Coronary artery (tissue), 2 donors: ENCODE measurements around the gene RRP8.
A peak's percentile ranks its signal among the peaks of the same experiment; 100 is the strongest.

Experiments used
- DNase-seq: peaks from one replicate; pipeline ENCODE4 v3.0.0-alpha.2; 2017; ENCODE audit warnings: low spot score
- H3K27ac ChIP-seq, 2 donors: fragments of 200-600 bp; sonication (generic); one replicate each; pipeline ENCODE4 v1.5.1; 2016 to 2019
- H3K4me3 ChIP-seq: fragments of 200-600 bp; sonication (generic); 2 replicates; pipeline ENCODE4 v1.5.1; 2016; ENCODE audit warnings: mild to moderate bottlenecking, moderate library complexity
- CTCF ChIP-seq: fragments of 200-600 bp; sonication (generic); IDR thresholded peaks from one replicate; pipeline ENCODE4 v1.5.1; 2019; ENCODE audit warnings: antibody characterized with exemption

RRP8 gene

GRCh38 chr11:6616596-6617250 lies 13.3 kb upstream of the RRP8 start:
- DNase-seq, result no peak
- Histone ChIP-seq H3K27ac (no peak overlapping the region), H3K4me3 (no peak overlapping the region)
- TF ChIP-seq CTCF, result no peak

GRCh38 chr11:6615882-6616585 lies 12.6 kb upstream of the RRP8 start:
- TF ChIP-seq CTCF, result no peak
- no peak for DNase-seq
- Histone ChIP-seq H3K27ac (no peak overlapping the region), H3K4me3 (no peak overlapping the region)

- no peak for TF ChIP-seq CTCF
- no peak overlapping the region for H3K27ac ChIP-seq
- H3K4me3 ChIP-seq, result no peak overlapping the region
- DNase-seq, result peak; percentile 62
Observed at GRCh38 chr11:6615046-6615445, 11.6 kb upstream of the RRP8 start.

- DNase-seq, result peak; percentile 72
- TF ChIP-seq CTCF, result no peak
- no peak overlapping the region for H3K27ac ChIP-seq
- H3K4me3 ChIP-seq, result no peak overlapping the region
Observed at GRCh38 chr11:6614446-6614845, 11.0 kb upstream of the RRP8 start.

- no peak for TF ChIP-seq CTCF
- Histone ChIP-seq H3K4me3 (peak overlapping the region; percentile 90), H3K27ac (peak overlapping the region; percentile 93 to 98)
- DNase-seq, result no peak
Observed at GRCh38 chr11:6613496-6613895, 10.1 kb upstream of the RRP8 start.

- TF ChIP-seq CTCF, result peak; percentile 34
- peak within 1 kb of the TSS; percentile 93 to 98 for H3K27ac ChIP-seq
- peak within 1 kb of the TSS; percentile 90 for H3K4me3 ChIP-seq
- peak; percentile 97 for DNase-seq
Observed at GRCh38 chr11:6612213-6613041, 9.0 kb upstream of the RRP8 start, which contains the start of gene TAF10. TSS of gene TAF10 (minus strand) at chr11:6612216. CDS start at chr11:6612189, 27 bp downstream.
